Adrenal gland (tissue), 19 donors: Measurements from ENCODE around the gene PCDHA2. TPM values are rescaled to one million over a fixed set of nuclear protein-coding genes. Genes with fewer than 3 reads are reported as not detected.

Experiments
- DNase-seq, 7 donors: peaks; one replicate each; pipeline ENCODE4 v3.0.0-alpha.2; 2019 to 2020
- H3K27ac ChIP-seq, 5 donors: fragments of 200-600 bp; sonication (generic) in 4 of 5; 1 replicate in 3 of 5; 2 replicates in 2 of 5; pipeline versions ENCODE4 v1.5.1 to v1.8.0; 2016 to 2020; ENCODE audit warnings: mild to moderate bottlenecking in 1 of 5
- H3K27me3 ChIP-seq: fragments of 200-600 bp; 2 replicates; pipeline ENCODE4 v1.8.0; 2021
- H3K36me3 ChIP-seq, 2 donors: fragments of 200-600 bp; replicated peaks in 1 of 2; 1 replicate in 1 of 2; 2 replicates in 1 of 2; pipeline versions ENCODE4 v1.5.1 to v1.8.0; 2018 to 2022
- H3K4me1 ChIP-seq, 2 donors: fragments of 200-600 bp; replicated peaks in 1 of 2; 1 replicate in 1 of 2; 2 replicates in 1 of 2; pipeline versions ENCODE4 v1.5.1 to v1.8.0; 2018 to 2021
- H3K4me3 ChIP-seq, 4 donors: fragments of 200-600 bp; sonication (generic) in 3 of 4; one replicate each; pipeline ENCODE4 v1.5.1; 2016 to 2018
- H3K9me3 ChIP-seq, 3 donors: fragments of 200-600 bp; sonication (generic) in 1 of 3; replicated peaks in 1 of 3; 1 replicate in 2 of 3; 2 replicates in 1 of 3; pipeline versions ENCODE4 v1.5.1 to v1.8.0; 2016 to 2021
- POLR2A ChIP-seq, 2 donors: fragments of 450-650 bp; IDR thresholded peaks; one replicate each; pipeline ENCODE4 v1.6.1; 2017; ENCODE audit warnings: antibody characterized with exemption in 2 of 2, mild to moderate bottlenecking in 2 of 2, moderate library complexity in 1 of 2
- WGBS, 4 donors: extraction: QIAGEN DNeasy Blood & Tissue Kit in 2 of 4; methylation state at CpG; one replicate each; pipeline versions ENCODE4 v1.1.5 to v1.1.7; 2013 to 2017; 5-methylcytosine and 5-hydroxymethylcytosine counted together
- intact Hi-C, 2 donors: fragments of 100-400 bp; cut with DNase I; formaldehyde crosslinking; loops; one replicate each; pipeline versions ENCODE4 v1.14.1 to v1.15.0; 2022 to 2023
- long read RNA-seq, 10 donors: library from polyadenylated mRNA in 3 of 10; unstranded in 2 of 10; stranded (forward) in 1 of 10; transcript quantifications; one replicate each; pipeline ENCODE4 v2.0.0 and lab custom pipeline, GENCODE V29; 2021 to 2026
- polyA plus RNA-seq, 3 donors: library from polyadenylated mRNA; stranded (reverse); fragments of 200-250 nt in 2 of 3; fragments of 350-450 nt in 1 of 3; fragmentation: Illumina TruSeq in 1 of 3; extraction: RNeasy Lipid Tissue Mini Kit (QIAGEN cat#74804) in 1 of 3; gene quantifications; one replicate each; pipeline ENCODE4 v1.2.3, GENCODE V29; 2013 to 2014
- total RNA-seq, 9 donors: library from RNA; depleted of rRNA in 4 of 9; stranded (reverse); fragments of >200 nt in 4 of 9; fragments of 120-200 nt in 1 of 9; fragmentation: NEBNext Ultra II Directional in 1 of 9; extraction: Animal tissue kit (Norgen Biotek cat#: 25700) in 1 of 9; gene quantifications; one replicate each; pipeline versions ENCODE4 v1.1.0 to v1.2.4, GENCODE V29; 2013 to 2023
- TF ChIP-seq, protein P1 (sequence below), 6 experiments: fragments of 450-650 bp in 4 of 6; fragments of 200-600 bp in 2 of 6; sonication (generic) in 1 of 6; IDR thresholded peaks; 1 replicate in 5 of 6; 2 replicates in 1 of 6; pipeline versions ENCODE4 v1.5.1 to v1.8.0; 2016 to 2021; ENCODE audit warnings: antibody characterized with exemption in 6 of 6, mild to moderate bottlenecking in 2 of 6, moderate library complexity in 1 of 6
- donor health status: healthy with polysubstance abuse.
- donor health status: Bipolar disorder and iron deficiency.
- donor health status: DM: yes; HTN: yes; CAD: no.
- donor health status: DM: no; HTN: no; CAD: no.
- donor health status: DM: no; HTN: no; CAD: no.
- donor health status: DM: yes; HTN: yes; CAD: no.

Gene PCDHA2
- total RNA-seq (under 1 TPM in 4 of 9 donors, not detected in 5; 0.12 to 0.28 (median 0.21) TPM), polyA plus RNA-seq (under 1 TPM in 2 of 3 donors, not detected in 1; 0.03 to 0.09 TPM)
- long read RNA-seq, donor 1, result 0 reads
- long read RNA-seq, donor 2, result 0 reads
- long read RNA-seq, donor 3, result 0 reads
- long read RNA-seq, donor 4, result 0 reads
- long read RNA-seq, donor 5, result 0 reads
- long read RNA-seq, donor 6, result 0 reads
- long read RNA-seq, donor 7, result 0 reads
- long read RNA-seq, donor 8, result 0 reads
- long read RNA-seq, donor 9, result 0 reads
- long read RNA-seq, donor 10, partial matches to known transcripts, result 0 of 1 reads
- long read RNA-seq, donor 10, other reads (novel, unspliced or antisense), result 0 of 1 reads

DNA sequence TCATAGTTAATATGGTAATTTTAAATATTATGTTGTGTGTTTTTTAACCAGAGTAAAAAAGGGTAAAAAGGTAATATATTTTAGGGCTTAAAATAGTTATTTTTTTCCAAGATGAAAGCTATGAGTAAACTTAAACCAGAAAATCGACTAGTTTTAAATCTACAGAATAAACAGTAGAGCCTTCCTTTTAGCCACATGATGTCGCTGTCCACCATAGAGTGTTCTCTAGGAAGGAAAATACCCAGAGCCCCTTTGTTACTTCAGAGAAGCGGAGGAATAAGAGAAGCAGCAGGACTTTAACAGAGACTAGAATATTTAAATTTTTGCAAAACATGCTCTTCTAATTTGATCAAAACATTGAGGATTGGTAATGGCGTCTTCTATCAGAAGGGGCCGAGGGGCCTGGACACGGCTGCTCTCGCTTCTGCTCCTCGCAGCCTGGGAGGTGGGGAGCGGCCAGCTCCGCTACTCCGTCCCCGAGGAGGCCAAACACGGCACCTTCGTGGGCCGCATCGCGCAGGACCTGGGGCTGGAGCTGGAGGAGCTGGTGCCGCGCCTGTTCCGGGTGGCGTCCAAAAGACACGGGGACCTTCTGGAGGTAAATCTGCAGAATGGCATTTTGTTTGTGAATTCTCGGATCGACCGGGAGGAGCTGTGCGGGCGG lies at the start of gene PCDHA2:
Gene PCDHA2, plus strand, starts transcription at position 258 of the 664 bp plus-strand sequence.
- peaks cover 3 to 15% (median 7%) of the 10 kb centered on the region in 3 donors for H3K9me3 ChIP-seq
- no peak for DNase-seq
- intact Hi-C loops, result no loop called here
- TF ChIP-seq, protein P1, sequence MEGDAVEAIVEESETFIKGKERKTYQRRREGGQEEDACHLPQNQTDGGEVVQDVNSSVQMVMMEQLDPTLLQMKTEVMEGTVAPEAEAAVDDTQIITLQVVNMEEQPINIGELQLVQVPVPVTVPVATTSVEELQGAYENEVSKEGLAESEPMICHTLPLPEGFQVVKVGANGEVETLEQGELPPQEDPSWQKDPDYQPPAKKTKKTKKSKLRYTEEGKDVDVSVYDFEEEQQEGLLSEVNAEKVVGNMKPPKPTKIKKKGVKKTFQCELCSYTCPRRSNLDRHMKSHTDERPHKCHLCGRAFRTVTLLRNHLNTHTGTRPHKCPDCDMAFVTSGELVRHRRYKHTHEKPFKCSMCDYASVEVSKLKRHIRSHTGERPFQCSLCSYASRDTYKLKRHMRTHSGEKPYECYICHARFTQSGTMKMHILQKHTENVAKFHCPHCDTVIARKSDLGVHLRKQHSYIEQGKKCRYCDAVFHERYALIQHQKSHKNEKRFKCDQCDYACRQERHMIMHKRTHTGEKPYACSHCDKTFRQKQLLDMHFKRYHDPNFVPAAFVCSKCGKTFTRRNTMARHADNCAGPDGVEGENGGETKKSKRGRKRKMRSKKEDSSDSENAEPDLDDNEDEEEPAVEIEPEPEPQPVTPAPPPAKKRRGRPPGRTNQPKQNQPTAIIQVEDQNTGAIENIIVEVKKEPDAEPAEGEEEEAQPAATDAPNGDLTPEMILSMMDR (IDR thresholded peaks at IDR 0.05), result no peak
- TF ChIP-seq POLR2A (IDR thresholded peaks at IDR 0.05), result no peak
- WGBS, 4 donors, result 10 to 22% (median 18%) methylated on average over 8 to 27 of the region's 27 CpGs
- no peak within 1 kb of the TSS for H3K27ac ChIP-seq
- peak within 1 kb of the TSS in 1 of 4 donors; percentile 8 for H3K4me3 ChIP-seq
- no peaks in the 10 kb centered on the region for H3K36me3 ChIP-seq
- H3K4me1 ChIP-seq, result no peaks in the 10 kb centered on the region
- no peaks in the 10 kb centered on the region for H3K27me3 ChIP-seq

- no peak for DNase-seq
- Histone ChIP-seq H3K27ac (no peak overlapping the region), H3K4me1 (no peaks in the 10 kb centered on the region), H3K36me3 (no peaks in the 10 kb centered on the region), H3K4me3 (no peak overlapping the region), H3K9me3 (peaks cover 0 to 27% (median 4%) of the 10 kb centered on the region in 3 donors), H3K27me3 (no peaks in the 10 kb centered on the region)
- intact Hi-C loops, result no loop called here
- WGBS, 4 donors, result 76 to 86% (median 81%) methylated on average over 5 of the region's 5 CpGs
- no peak for TF ChIP-seq POLR2A (IDR thresholded peaks at IDR 0.05)
- TF ChIP-seq, protein P1 (IDR thresholded peaks at IDR 0.05), result no peak
Observed at GRCh38 chr5:140753561-140753960, 41.1 kb upstream of the PCDHA2 start.

- no peak for DNase-seq
- TF ChIP-seq, protein P1 (IDR thresholded peaks at IDR 0.05), result no peak
- TF ChIP-seq POLR2A (IDR thresholded peaks at IDR 0.05), result no peak
- H3K27me3 ChIP-seq, result no peaks in the 10 kb centered on the region
- H3K9me3 ChIP-seq, result peaks cover 2 to 80% (median 3%) of the 10 kb centered on the region in 3 donors
- H3K4me1 ChIP-seq, result no peaks in the 10 kb centered on the region
- H3K36me3 ChIP-seq, result no peaks in the 10 kb centered on the region
- no peak overlapping the region for H3K4me3 ChIP-seq
- intact Hi-C loops, result no loop called here
- 79 to 86% (median 81%) methylated on average over 2 of the region's 2 CpGs for WGBS, 4 donors
- H3K27ac ChIP-seq, result no peak overlapping the region
Observed at GRCh38 chr5:140764177-140764973, 30.3 kb upstream of the PCDHA2 start.

DNA sequence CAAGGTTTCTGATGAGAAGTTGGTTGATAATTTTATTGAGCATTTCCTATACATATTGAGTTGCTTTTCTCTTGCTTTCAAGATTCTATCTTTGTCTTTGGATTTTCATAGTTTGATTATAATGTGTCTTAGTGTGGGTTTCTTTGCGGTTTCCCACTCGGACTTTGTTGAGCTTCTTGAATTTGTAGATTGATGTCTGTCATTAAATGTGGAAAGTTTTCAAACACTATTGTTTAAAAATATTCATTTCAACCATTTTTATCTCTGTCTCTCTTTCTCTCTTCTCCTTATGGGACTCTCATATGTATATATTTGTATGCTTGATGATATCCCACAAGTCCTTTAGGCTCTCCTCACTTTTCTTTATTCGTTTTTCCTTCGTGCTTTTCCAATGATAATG lies 27.2 kb upstream of the PCDHA2 start:
- H3K27me3 ChIP-seq, result no peaks in the 10 kb centered on the region
- no peak overlapping the region for H3K27ac ChIP-seq
- TF ChIP-seq POLR2A (IDR thresholded peaks at IDR 0.05), result no peak
- no peak overlapping the region for H3K4me3 ChIP-seq
- WGBS, 4 donors, result 79 to 87% (median 82%) methylated on average over 4 of the region's 4 CpGs
- peaks cover 3 to 85% (median 18%) of the 10 kb centered on the region in 3 donors for H3K9me3 ChIP-seq
- no peak for DNase-seq
- intact Hi-C loops, result no loop called here
- H3K4me1 ChIP-seq, result no peaks in the 10 kb centered on the region
- no peaks in the 10 kb centered on the region for H3K36me3 ChIP-seq
